ENCODE measurements around the gene BMP2K.

DNA sequence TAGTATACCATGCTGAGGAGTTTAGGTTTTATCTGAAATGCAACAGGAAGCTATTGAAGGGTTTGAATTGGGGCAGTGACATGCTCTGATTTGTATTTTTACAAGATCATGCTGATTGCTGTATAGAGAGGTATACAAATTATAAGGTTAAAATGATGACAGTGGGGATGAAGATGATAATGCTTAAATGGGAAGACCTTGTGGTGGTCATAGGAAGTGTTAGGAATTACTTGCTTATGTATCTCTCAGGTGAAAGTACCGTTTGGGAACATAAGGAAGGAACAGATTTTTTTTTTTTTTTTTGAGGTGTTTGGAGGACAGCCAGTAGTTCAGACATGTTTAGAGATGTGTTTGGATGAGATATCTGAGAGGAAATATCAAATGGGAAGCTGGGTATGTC is 5.0 kb downstream of the BMP2K start:
- TF ChIP-seq, protein P1, sequence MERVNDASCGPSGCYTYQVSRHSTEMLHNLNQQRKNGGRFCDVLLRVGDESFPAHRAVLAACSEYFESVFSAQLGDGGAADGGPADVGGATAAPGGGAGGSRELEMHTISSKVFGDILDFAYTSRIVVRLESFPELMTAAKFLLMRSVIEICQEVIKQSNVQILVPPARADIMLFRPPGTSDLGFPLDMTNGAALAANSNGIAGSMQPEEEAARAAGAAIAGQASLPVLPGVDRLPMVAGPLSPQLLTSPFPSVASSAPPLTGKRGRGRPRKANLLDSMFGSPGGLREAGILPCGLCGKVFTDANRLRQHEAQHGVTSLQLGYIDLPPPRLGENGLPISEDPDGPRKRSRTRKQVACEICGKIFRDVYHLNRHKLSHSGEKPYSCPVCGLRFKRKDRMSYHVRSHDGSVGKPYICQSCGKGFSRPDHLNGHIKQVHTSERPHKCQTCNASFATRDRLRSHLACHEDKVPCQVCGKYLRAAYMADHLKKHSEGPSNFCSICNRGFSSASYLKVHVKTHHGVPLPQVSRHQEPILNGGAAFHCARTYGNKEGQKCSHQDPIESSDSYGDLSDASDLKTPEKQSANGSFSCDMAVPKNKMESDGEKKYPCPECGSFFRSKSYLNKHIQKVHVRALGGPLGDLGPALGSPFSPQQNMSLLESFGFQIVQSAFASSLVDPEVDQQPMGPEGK (CRISPR knock-in tag; IDR thresholded peaks at IDR 0.05; ENCODE audit: borderline replicate concordance), result no peak
- TF ChIP-seq CSRNP3 (CRISPR knock-in tag; IDR thresholded peaks at IDR 0.05), result no peak
- no peak for TF ChIP-seq ZFP30 (CRISPR knock-in tag; IDR thresholded peaks at IDR 0.05)
- no peak for TF ChIP-seq GLIS3 (CRISPR knock-in tag; IDR thresholded peaks at IDR 0.05)
- TF ChIP-seq ZFP3 (CRISPR knock-in tag; IDR thresholded peaks at IDR 0.05), result no peak
- TF ChIP-seq PPARA (CRISPR knock-in tag; IDR thresholded peaks at IDR 0.05; ENCODE audit: borderline replicate concordance), result no peak
- no peak for TF ChIP-seq RARB (CRISPR knock-in tag; IDR thresholded peaks at IDR 0.05)
- no peak for TF ChIP-seq TCF4 (CRISPR knock-in tag; IDR thresholded peaks at IDR 0.05; ENCODE audit: borderline replicate concordance)
- TF ChIP-seq, protein P2, sequence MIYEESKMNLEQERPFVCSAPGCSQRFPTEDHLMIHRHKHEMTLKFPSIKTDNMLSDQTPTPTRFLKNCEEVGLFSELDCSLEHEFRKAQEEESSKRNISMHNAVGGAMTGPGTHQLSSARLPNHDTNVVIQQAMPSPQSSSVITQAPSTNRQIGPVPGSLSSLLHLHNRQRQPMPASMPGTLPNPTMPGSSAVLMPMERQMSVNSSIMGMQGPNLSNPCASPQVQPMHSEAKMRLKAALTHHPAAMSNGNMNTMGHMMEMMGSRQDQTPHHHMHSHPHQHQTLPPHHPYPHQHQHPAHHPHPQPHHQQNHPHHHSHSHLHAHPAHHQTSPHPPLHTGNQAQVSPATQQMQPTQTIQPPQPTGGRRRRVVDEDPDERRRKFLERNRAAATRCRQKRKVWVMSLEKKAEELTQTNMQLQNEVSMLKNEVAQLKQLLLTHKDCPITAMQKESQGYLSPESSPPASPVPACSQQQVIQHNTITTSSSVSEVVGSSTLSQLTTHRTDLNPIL (CRISPR knock-in tag; IDR thresholded peaks at IDR 0.05; ENCODE audit: low read depth), result no peak
- TF ChIP-seq, protein P3, sequence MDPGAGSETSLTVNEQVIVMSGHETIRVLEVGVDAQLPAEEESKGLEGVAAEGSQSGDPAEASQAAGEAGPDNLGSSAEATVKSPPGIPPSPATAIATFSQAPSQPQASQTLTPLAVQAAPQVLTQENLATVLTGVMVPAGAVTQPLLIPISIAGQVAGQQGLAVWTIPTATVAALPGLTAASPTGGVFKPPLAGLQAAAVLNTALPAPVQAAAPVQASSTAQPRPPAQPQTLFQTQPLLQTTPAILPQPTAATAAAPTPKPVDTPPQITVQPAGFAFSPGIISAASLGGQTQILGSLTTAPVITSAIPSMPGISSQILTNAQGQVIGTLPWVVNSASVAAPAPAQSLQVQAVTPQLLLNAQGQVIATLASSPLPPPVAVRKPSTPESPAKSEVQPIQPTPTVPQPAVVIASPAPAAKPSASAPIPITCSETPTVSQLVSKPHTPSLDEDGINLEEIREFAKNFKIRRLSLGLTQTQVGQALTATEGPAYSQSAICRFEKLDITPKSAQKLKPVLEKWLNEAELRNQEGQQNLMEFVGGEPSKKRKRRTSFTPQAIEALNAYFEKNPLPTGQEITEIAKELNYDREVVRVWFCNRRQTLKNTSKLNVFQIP (CRISPR knock-in tag; IDR thresholded peaks at IDR 0.05; ENCODE audit: borderline replicate concordance, low read depth), result no peak

Data from SK-N-SH treated with all-trans-retinoic acid at 6 μM for 48 hours (cell line).